ENCODE data around the gene SAMD3.
"Not testable (repeated sequence)": the region's sequence is repeated elsewhere in the genome, so short reads cannot be mapped to it uniquely, and the experiment has no call there.

The SAMD3 gene

DNA sequence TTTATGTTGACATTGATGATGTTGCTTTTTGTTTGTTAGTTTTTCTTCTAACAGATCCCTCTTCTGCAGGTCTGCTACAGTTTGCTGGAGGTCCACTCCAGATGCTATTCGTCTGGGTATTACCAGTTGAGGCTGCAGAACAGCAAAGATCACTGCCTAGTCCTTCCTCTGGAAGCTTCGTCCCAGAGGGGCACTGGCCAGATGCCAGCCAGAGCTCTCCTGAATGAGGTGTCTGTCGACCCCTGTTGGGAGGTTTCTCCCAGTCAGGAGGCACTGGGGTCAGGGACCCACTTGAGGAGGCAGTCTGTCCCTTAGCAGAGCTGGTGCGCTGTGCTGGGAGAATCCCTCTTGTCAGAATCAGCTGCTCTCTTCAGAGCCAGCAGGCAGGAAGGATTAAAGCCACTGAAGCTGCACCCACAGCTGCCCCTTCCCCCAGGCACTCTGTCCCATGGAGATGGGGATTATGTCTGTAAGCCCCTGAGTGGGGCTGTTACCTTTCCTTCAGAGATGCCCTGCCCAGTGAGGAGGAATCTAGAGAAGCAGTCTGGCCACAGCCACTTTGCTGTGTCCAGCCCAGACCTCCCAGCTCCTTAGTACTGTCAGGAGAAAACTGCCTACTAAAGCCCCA, 49.3 kb downstream of the SAMD3 start:
- DNase-seq = not testable (repeated sequence)

GRCh38 chr6:130170160-130170559, 52.6 kb downstream of the SAMD3 start:
- not testable (repeated sequence) for DNase-seq

- no peak for DNase-seq
Observed at GRCh38 chr6:130167655-130168054, 55.1 kb downstream of the SAMD3 start.

DNA sequence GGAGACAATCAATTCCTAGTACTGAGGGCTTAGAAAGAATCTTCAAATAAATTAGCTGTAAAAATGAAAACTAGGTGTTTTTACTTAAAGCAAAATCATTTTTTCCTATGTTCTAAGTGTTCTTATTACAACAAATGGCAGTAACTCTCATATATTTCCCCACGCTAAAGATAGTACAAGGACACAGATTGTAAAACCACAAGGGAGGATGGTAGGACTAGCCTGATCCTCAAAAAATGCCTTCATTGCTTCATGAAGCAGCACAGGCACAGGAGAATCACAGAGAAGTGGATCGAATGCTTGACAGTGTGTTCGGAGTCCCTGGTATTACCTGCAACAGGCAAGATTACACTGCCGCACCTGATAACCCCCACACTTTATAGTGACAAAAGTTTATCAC, 58.5 kb downstream of the SAMD3 start:
- no peak for DNase-seq

DNA sequence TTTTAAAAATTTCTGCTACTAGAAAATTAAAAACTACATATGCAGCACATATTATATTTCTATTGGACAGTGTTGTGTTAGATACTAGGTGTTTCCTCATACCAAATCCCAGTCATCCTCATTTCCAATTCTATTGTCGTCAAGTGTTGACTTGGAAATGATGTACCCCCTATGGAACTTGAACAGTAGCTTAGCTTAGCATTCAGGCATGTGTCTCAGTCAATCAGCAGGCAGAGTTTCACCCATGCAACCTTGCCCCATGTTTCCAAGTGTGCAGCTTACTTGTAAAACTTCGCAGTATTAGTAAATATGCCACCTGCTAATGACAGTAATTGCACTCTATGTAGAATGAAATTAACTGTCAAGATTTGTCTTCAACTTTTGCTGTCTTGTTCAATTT, 59.5 kb downstream of the SAMD3 start:
- no peak for DNase-seq

DNA sequence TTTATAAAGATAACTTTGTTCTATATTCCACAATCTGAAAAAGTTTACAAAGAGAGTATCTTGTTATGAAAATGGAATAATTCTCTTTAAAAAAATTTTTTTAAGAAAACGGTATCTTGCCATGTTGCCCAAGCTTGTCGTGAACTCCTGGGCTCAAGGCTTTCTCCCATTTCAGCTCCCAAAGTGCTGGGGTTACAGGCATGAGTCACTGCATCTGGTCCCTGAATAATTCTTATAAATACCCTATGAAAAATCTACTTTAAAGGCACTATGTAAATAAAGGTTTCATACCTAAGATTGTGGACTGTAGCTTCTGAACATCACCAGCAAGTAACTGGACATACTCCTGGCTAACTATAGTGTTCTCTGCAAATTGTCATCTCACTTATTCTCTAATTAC, 60.3 kb downstream of the SAMD3 start:
- DNase-seq = no peak

DNA sequence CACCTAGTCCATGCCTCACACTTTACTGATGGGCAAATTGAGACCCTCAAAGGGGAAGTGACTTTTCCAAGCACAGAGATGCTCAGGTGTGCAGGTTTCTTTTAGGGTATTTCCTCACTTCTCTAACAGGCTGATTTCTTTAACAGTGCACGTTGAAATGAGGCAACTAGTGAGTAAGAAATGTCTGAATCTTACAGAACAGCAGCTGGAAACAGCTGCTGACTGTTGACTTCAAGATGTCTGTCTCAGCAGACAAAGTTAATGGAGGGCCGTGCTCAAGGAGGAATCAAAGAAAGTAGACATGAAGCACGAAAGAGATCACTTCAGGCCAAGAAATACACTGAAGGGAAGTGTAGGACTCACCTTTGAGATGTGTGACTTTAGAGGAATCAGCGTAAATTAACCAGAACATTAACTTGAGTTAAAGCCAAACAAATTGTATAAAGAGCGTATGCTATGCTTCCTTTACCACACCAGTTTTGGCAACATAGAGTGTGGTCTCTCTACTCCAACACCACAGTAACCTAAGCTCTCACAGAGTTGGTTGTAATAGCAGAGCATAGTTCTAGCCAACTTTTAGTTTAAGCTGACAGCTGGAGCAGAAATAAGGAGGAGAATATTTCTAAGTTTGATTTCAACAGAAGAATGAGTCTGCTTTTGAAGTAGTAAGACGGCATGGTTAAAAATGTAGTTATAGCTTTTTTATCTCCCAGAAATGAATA, 60.9 kb downstream of the SAMD3 start:
- no peak for DNase-seq

GRCh38 chr6:130159956-130160355, 62.8 kb downstream of the SAMD3 start:
- DNase-seq = no peak

- DNase-seq = no peak
Observed at GRCh38 chr6:130158548-130158947, 64.2 kb downstream of the SAMD3 start.

DNA sequence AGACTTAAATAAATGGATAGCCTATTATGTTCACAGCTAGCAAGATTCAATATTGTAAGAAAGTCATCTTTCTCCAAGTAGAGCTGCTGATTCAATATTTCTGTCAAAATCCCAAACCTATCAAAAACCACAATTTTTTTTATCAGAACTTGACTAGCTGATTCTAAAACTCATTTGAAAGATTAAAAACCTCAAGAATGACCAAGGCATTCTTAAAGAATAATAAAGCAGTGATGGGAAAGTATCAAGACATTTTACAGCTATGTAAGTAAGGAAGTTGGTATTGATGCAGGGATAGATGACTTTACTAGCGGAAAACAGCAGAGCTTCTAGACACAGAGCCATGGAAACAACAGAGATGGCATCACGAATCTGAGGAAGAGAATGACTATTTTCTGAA, 64.7 kb downstream of the SAMD3 start:
- DNase-seq = no peak

DNA sequence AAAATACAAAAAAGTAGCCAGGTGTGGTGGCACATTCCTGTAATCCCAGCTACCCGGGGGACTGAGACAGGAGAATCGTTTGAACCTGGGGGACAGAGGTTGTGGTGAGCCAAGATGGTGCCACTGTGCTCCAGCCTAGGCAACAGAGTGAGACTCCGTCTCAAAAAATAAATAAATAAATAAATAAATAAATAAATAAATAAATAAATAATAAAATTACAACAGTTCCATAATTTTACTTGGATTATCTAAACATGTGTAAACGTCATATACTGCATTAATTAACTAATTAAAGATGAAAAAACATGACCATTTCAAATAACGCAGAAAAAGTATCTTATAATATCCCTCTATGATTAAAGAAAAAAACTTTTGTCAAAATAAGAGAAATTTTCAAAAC, 65.8 kb downstream of the SAMD3 start:
- no peak for DNase-seq

- no peak for DNase-seq
Observed at GRCh38 chr6:130152908-130153510, 69.7 kb downstream of the SAMD3 start.

GRCh38 chr6:130150906-130151305, 71.8 kb downstream of the SAMD3 start:
- DNase-seq = no peak

- DNase-seq = not testable (repeated sequence)
Observed at GRCh38 chr6:130149016-130149415, 73.7 kb downstream of the SAMD3 start.

DNA sequence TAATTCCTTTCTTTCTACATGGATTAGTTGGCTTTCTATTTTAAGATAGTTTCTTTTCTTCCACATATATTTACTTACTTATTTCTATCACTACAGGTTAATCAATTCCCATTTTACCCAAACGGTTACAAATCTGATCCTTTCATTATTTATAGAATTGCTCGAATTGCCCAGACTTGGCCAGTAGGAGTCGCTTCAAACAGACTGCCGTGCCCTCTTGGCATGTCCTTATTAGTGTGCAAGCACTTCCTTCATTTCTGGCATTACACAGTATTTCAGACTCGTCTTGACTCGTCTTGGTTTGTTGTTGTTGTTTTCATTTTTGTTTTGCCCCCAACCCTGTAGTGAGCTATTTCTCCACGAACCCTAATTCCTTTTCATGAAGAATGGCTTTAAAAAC, 74.6 kb downstream of the SAMD3 start:
- DNase-seq = no peak

- DNase-seq = no peak
Observed at GRCh38 chr6:130147111-130147510, 75.6 kb downstream of the SAMD3 start.

DNA sequence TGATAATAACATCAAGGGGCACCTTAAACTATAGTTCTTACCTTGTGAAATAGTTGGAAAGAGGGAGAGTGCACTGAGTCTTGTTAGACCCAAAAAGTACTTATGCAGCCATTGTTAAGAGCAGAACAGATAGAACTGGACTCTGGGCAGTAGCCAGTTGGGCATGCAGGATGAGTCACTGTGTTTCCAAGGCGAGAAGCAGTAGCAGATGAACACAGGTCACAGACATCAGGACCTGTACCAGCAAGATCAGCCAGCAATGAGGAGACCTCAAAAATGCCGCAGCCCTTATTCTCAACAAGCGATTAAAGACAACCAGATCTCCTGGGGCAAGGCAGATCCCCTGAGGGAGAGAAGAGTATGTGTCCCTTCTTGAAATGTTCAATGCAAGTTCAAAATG, 79.0 kb downstream of the SAMD3 start:
- no peak for DNase-seq

DNA sequence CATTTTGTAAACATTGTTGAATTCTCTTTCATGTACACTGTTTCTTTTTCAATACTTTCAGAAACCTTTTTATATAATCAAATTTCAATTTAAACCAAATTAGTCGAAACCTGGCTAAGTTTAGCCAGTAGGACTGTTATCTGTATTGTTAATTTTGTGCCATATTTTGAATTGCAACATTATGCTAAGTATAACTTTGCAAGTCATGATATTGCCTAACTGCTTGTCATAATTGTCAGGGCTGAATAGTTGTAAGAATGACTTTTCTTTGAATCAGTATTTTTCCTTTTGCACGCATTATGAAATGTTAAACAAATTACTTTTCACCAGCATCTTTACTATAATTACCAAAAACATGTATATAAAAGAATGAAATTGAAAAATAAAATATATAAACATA, 82.7 kb downstream of the SAMD3 start:
- DNase-seq = no peak

- DNase-seq = no peak
Observed at GRCh38 chr6:130138909-130139242, 83.9 kb downstream of the SAMD3 start.

DNA sequence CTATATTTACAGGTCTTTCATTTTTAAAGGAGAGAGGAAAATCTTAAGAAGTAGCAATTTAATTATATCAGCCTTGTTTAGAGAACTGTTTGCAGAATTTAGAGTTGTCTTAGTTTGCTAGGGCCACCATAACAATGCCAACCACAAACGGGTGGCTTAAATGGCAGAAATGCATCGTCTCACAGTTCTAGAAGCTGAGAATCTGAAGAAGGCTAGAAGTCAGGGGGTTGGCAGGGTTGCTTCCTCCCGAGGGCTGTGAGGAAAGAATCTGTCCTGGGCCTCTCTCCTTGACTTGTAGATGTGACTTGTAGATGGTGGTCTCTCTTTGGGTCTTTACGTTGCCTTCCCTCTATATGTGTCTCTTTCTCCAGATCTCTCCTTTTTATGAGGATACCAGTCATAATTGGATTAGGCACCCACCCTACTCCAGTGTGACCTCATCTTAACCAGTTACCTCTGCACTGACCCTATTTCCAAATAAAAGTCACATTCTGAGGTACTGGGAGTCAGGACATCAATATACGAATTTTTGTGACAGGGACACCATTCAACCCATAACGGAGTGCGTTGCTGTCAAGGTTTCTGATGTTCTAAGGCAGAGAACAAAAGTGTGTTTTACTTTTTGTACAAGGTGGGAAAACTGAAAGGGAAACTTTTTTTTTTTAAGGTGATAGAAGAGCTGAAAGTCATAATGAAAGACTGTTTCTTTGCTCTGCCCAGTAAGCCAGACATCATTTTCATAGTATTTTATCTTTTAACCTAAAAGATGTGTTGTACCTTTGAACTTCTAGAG, 84.4 kb downstream of the SAMD3 start:
- no peak for DNase-seq

DNA sequence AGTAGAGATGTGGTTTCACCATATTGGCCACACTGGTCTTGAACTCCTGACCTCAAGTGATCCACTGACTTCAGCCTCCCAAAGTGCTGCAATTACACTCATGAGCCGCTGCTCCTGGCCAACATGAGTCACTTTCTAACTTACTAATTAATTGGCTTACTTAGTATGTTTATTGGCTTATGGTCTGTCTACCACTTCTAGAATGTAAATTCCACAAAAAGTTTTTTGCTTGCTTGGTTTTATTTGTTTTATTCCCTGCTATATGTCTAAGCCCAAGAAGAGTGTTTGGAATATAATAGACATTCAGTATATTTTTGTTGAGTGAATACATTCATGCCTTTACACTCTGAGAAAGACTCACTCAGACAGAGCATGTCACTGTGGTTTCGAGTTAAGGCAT, 86.0 kb downstream of the SAMD3 start:
- DNase-seq = no peak

DNA sequence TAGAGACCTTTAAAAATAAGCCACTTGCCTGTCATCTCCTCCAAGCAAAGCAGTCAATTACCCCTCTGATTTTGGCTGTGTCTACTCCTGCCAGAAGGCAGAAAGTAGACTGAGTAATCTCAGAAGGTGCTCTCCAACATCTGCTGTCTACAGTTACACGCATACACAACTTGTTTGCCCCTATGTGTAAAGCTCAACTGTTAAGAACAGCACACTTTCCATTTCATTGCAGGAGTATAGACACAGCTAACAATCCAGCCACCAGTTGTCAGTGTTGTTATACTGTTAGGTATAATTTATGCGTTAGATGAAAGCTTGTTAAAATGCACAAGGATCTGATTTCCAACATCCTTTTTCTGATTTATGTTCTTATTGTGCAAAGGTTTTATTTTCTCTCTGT, 88.2 kb downstream of the SAMD3 start:
- no peak for DNase-seq

GRCh38 chr6:130132286-130132701, 90.5 kb downstream of the SAMD3 start:
- DNase-seq = no peak

DNA sequence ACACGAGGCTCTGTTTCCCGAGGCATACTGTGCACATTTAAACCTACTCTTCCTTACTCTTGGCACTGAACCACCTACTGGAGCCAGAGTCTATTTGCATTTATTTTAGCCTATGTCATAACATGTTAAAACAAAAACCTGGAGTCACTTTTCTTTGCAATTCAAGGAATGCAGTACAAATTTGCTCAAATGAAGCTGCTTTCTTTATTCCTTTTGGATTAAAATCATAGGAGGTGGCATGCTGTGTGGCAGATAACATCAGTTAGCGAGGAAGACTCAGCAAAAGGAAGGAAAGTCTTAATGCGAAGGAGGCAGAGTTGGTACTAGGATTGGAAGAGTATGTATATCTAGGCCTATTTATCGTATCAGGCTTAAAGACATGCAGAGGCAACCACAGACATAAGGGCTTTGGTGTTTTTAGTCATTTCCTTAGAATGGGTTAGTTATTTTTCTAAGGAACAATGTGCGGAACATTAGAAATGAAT, 92.9 kb downstream of the SAMD3 start:
- no peak for DNase-seq

All from cortex of kidney (tissue), 1 donor.